Measurements from ENCODE around the gene PLXDC2. TPM values are rescaled to one million over a fixed set of nuclear protein-coding genes. Genes with fewer than 3 reads are reported as not detected.

The PLXDC2 gene
- total RNA-seq, 1 experiment from 2014 or later, result 38.7 TPM

- Histone ChIP-seq H3K79me2 (ENCODE audit: insufficient read depth, low read length) (no peaks in the 10 kb centered on the region; the same call in 1 of the 2 replicates), H3K14ac (ENCODE audit: insufficient read depth, low read length) (no peak overlapping the region), H3K27me3 (ENCODE audit: insufficient read depth, low read length) (no peaks in the 10 kb centered on the region), H3K9me3 (ENCODE audit: control insufficient read depth, low read depth, low read length) (no peaks in the 10 kb centered on the region), H3K9ac (ENCODE audit: extremely low read depth, insufficient read length, low read length) (no peak overlapping the region), H2BK120ac (ENCODE audit: low read depth, low read length, poor library complexity, severe bottlenecking) (no peak overlapping the region), H3K4me1 (ENCODE audit: insufficient read depth, low read length) (no peaks in the 10 kb centered on the region), H2AK5ac (ENCODE audit: insufficient read length, low read length) (no peak overlapping the region), H3K27ac (ENCODE audit: insufficient read length, low read depth, low read length) (no peak overlapping the region), H4K8ac (replicated peaks; ENCODE audit: insufficient read length, low read depth, low read length) (no peak overlapping the region), H4K5ac (ENCODE audit: insufficient read length, low read depth, low read length) (no peak overlapping the region), H2BK12ac (ENCODE audit: insufficient read length, low read depth, low read length) (no peak overlapping the region), H3K23ac (ENCODE audit: insufficient read length, low read depth, low read length) (no peak overlapping the region), H2BK15ac (ENCODE audit: low read depth, low read length) (no peak overlapping the region), H3T11ph (ENCODE audit: low read length) (no peak overlapping the region), H3K79me1 (ENCODE audit: insufficient read depth, low read depth, low read length, poor library complexity, severe bottlenecking) (peaks cover 2% of the 10 kb centered on the region), H4K20me1 (ENCODE audit: control insufficient read depth, insufficient read depth, insufficient read length) (no peaks in the 10 kb centered on the region), H3K18ac (ENCODE audit: insufficient read length, low read depth, low read length) (no peak overlapping the region), H3K4ac (ENCODE audit: low read depth, low read length) (no peak overlapping the region), H3K23me2 (ENCODE audit: insufficient read length, low read depth, low read length, poor library complexity, severe bottlenecking) (no peaks in the 10 kb centered on the region), H4K91ac (ENCODE audit: insufficient read length, low read depth, low read length) (no peak overlapping the region), H2BK20ac (ENCODE audit: low read depth, low read length, poor library complexity, severe bottlenecking) (no peak overlapping the region), H2BK5ac (ENCODE audit: insufficient read length, low read length) (no peak overlapping the region), H3K56ac (ENCODE audit: insufficient read length, low read depth, low read length) (no peak overlapping the region), H3K4me2 (ENCODE audit: insufficient read depth, insufficient read length, low read length) (no peak overlapping the region), H2AFZ (ENCODE audit: low read length) (no peak overlapping the region)
- no peaks in the 10 kb centered on the region for H3K27me3 Mint-ChIP-seq (ENCODE audit: low read depth)
- H3K4me1 Mint-ChIP-seq, result peaks cover 15% of the 10 kb centered on the region in 2 experiments
- H3K27ac Mint-ChIP-seq, result peak overlapping the region in 1 of 3 experiments; percentile 77; a peak in 4 of 7 replicates
- peaks cover 0 to 3% (median 1%) of the 10 kb centered on the region in 3 experiments; a peak in 3 of 7 replicates for H3K36me3 Mint-ChIP-seq (ENCODE audit: insufficient read depth in 1 of 3, low read depth in 3 of 3)
- no peak for DNase-seq
- WGBS (ENCODE audit: extremely low coverage, insufficient read length, low lambda C conversion rate), result no CpG with 5 or more reads among the region's 12 CpGs
- no peaks in the 10 kb centered on the region for H3K9me3 Mint-ChIP-seq
- no peak overlapping the region for H3K4me3 Mint-ChIP-seq
- TF ChIP-seq CTCF (conservative IDR thresholded peaks at IDR 0.05), result no peak
Measured at GRCh38 chr10:19930936-19931893, 115.0 kb downstream of the PLXDC2 start.

All from H9 (cell line).